H1 (cell line): ENCODE data around the gene MOB4. TPM values are rescaled to one million over a fixed set of nuclear protein-coding genes. Genes with fewer than 3 reads are reported as not detected.

ENCODE experiments used
- CTCF ChIA-PET: fragments of 300-600 bp; sonication (Branson Sonifier 250); formaldehyde crosslinking; loops from one replicate; lab custom pipeline; 2021; ENCODE audit not compliant: partially characterized antibody; lab: Charles Lee
- POLR2A ChIA-PET: fragments of 300-600 bp; sonication (Branson Sonifier 250); formaldehyde crosslinking; loops from one replicate; lab custom pipeline; 2021; ENCODE audit warnings: inconsistent platforms; ENCODE audit not compliant: partially characterized antibody; lab: Charles Lee
- DNase-seq, 2 experiments: peaks; one replicate each; pipeline versions ENCODE4 v3.0.0 to v3.0.0-alpha.2; 2010 to 2022; ENCODE audit warnings: low spot score in 2 of 2, low read depth in 1 of 2, mixed read lengths in 1 of 2
- FAIRE-seq: peaks from 2 replicates; lab custom pipeline; 2011; peaks lifted over from hg19 to GRCh38; lab: Jason Lieb, UNC
- H2AFZ ChIP-seq: 2 replicates; pipeline ENCODE4 v1.8.1; 2012; ENCODE audit warnings: low read length, inconsistent platforms
- H2AK5ac ChIP-seq: 2 replicates; pipeline ENCODE4 v1.6.1; 2013; ENCODE audit warnings: low read depth, low read length
- H2BK120ac ChIP-seq: replicated peaks from 2 replicates; pipeline ENCODE3; 2013; ENCODE audit warnings: low read depth, low read length, inconsistent platforms
- H2BK12ac ChIP-seq: 2 replicates; pipeline ENCODE4 v1.6.1; 2013; ENCODE audit warnings: low read depth, low read length
- H2BK15ac ChIP-seq: 2 replicates; pipeline ENCODE4 v1.6.1; 2013; ENCODE audit warnings: low read length
- H2BK20ac ChIP-seq: 2 replicates; pipeline ENCODE4 v1.6.1; 2013; ENCODE audit warnings: low read length
- H2BK5ac ChIP-seq: 2 replicates; pipeline ENCODE4 v1.6.1; 2013; ENCODE audit warnings: low read depth, low read length
- H3K14ac ChIP-seq: 2 replicates; pipeline ENCODE4 v1.6.1; 2013; ENCODE audit warnings: inconsistent platforms; ENCODE audit not compliant: insufficient read length
- H3K18ac ChIP-seq: 2 replicates; pipeline ENCODE4 v1.6.1; 2013; ENCODE audit warnings: low read length; ENCODE audit errors: extremely low read depth
- H3K23ac ChIP-seq: 2 replicates; pipeline ENCODE4 v1.6.1; 2013; ENCODE audit warnings: inconsistent platforms; ENCODE audit not compliant: insufficient read length
- H3K23me2 ChIP-seq: 2 replicates; pipeline ENCODE4 v1.6.1; 2013; ENCODE audit warnings: low read depth, low read length
- H3K27ac ChIP-seq: 2 replicates; pipeline ENCODE4 v1.6.1; 2011; ENCODE audit warnings: low read depth, low read length, inconsistent platforms
- H3K27me3 ChIP-seq, 4 experiments: replicated peaks in 1 of 4; 1 replicate in 1 of 4; 2 replicates in 3 of 4; pipeline versions ENCODE4 v1.6.1 to v1.8.1; 2011 to 2013; ENCODE audit warnings: low read length in 3 of 4, mild to moderate bottlenecking in 3 of 4, inconsistent platforms in 2 of 4, mixed read lengths in 2 of 4, moderate library complexity in 1 of 4; ENCODE audit not compliant: control insufficient read depth in 3 of 4, insufficient read depth in 3 of 4; ENCODE audit errors: extremely low read depth in 1 of 4
- H3K36me3 ChIP-seq, 4 experiments: 2 replicates each; pipeline versions ENCODE4 v1.6.1 to v1.8.1; 2011 to 2013; ENCODE audit warnings: mild to moderate bottlenecking in 4 of 4, low read length in 3 of 4, moderate library complexity in 2 of 4, control low read depth in 1 of 4, inconsistent platforms in 1 of 4; ENCODE audit not compliant: insufficient read depth in 4 of 4, control insufficient read depth in 2 of 4
- H3K4ac ChIP-seq: replicated peaks from 2 replicates; pipeline ENCODE3; 2013; ENCODE audit warnings: low read length, low read depth, mixed read lengths, inconsistent platforms; ENCODE audit not compliant: insufficient read length
- H3K4me1 ChIP-seq, 4 experiments: replicated peaks in 1 of 4; 1 replicate in 1 of 4; 2 replicates in 3 of 4; pipeline versions ENCODE4 v1.6.1 to v1.8.1; 2011 to 2013; ENCODE audit warnings: low read length in 3 of 4, inconsistent platforms in 2 of 4, mixed read lengths in 1 of 4; ENCODE audit not compliant: insufficient read depth in 4 of 4, control insufficient read depth in 3 of 4
- H3K4me2 ChIP-seq, 2 experiments: 2 replicates each; pipeline versions ENCODE4 v1.6.1 to v1.8.1; 2011 to 2013; ENCODE audit warnings: low read depth in 2 of 2, low read length in 2 of 2, control low read depth in 1 of 2, inconsistent platforms in 1 of 2, mild to moderate bottlenecking in 1 of 2; ENCODE audit not compliant: insufficient read depth in 1 of 2
- H3K4me3 ChIP-seq, 4 experiments: fragments of 200-600, 300-600 bp in 1 of 4; sonication (generic), shearing (Covaris generic), sonication (Bioruptor Twin) in 1 of 4; 2 replicates each; pipeline versions ENCODE4 v1.5.1 to v1.8.1; 2011 to 2016; ENCODE audit warnings: low read length in 4 of 4, low read depth in 3 of 4, control low read depth in 2 of 4, inconsistent platforms in 2 of 4, mild to moderate bottlenecking in 2 of 4, mixed read lengths in 1 of 4, moderate library complexity in 1 of 4; ENCODE audit not compliant: insufficient read depth in 2 of 4; ENCODE audit errors: extremely low read depth in 1 of 4
- H3K56ac ChIP-seq: replicated peaks from 2 replicates; pipeline ENCODE3; 2013; ENCODE audit warnings: low read depth, mild to moderate bottlenecking, mixed read lengths, low read length, inconsistent platforms; ENCODE audit not compliant: insufficient read length
- H3K79me1 ChIP-seq: 2 replicates; pipeline ENCODE4 v1.6.1; 2013; ENCODE audit warnings: low read depth, low read length, control low read depth
- H3K79me2 ChIP-seq, 2 experiments: 2 replicates each; pipeline versions ENCODE4 v1.6.1 to v1.8.1; 2012 to 2013; ENCODE audit warnings: low read length in 2 of 2, mild to moderate bottlenecking in 2 of 2, inconsistent platforms in 1 of 2; ENCODE audit not compliant: insufficient read depth in 2 of 2, control insufficient read depth in 1 of 2
- H3K9ac ChIP-seq, 4 experiments: replicated peaks in 1 of 4; 1 replicate in 1 of 4; 2 replicates in 3 of 4; pipeline versions ENCODE4 v1.6.1 to v1.8.1; 2011 to 2013; ENCODE audit warnings: low read depth in 3 of 4, low read length in 3 of 4, control low read depth in 2 of 4, mild to moderate bottlenecking in 2 of 4, moderate library complexity in 2 of 4, inconsistent platforms in 1 of 4; ENCODE audit errors: extremely low read depth in 1 of 4
- H3K9me3 ChIP-seq, 2 experiments: 2 replicates each; pipeline versions ENCODE4 v1.6.1 to v1.8.1; 2012 to 2013; ENCODE audit warnings: mild to moderate bottlenecking in 2 of 2, moderate library complexity in 2 of 2, control low read depth in 1 of 2, inconsistent platforms in 1 of 2, low read depth in 1 of 2, low read length in 1 of 2, mixed read lengths in 1 of 2; ENCODE audit not compliant: insufficient read depth in 2 of 2
- H4K20me1 ChIP-seq, 2 experiments: replicated peaks in 1 of 2; 2 replicates each; pipeline versions ENCODE3 to v1.8.1; 2011 to 2013; ENCODE audit warnings: inconsistent platforms in 2 of 2, low read length in 2 of 2, mild to moderate bottlenecking in 1 of 2; ENCODE audit not compliant: insufficient read depth in 2 of 2, control insufficient read depth in 1 of 2
- H4K5ac ChIP-seq: 2 replicates; pipeline ENCODE4 v1.6.1; 2013; ENCODE audit warnings: low read length, low read depth, mixed read lengths, inconsistent platforms; ENCODE audit not compliant: insufficient read length
- H4K8ac ChIP-seq: 2 replicates; pipeline ENCODE4 v1.8.0; 2013; ENCODE audit warnings: mild to moderate bottlenecking, moderate library complexity, low read length, inconsistent platforms; ENCODE audit not compliant: insufficient read depth; ENCODE audit errors: extremely low read depth
- H4K91ac ChIP-seq: replicated peaks from 2 replicates; pipeline ENCODE3; 2013; ENCODE audit warnings: low read length, mixed read lengths, inconsistent platforms; ENCODE audit not compliant: insufficient read length
- SP4 ChIP-seq: IDR thresholded peaks from 2 replicates; pipeline ENCODE4 v1.6.1; 2012; ENCODE audit warnings: low read length, inconsistent platforms
- SRF ChIP-seq: IDR thresholded peaks from 2 replicates; pipeline ENCODE4 v1.6.1; 2011; ENCODE audit warnings: mild to moderate bottlenecking, low read depth, low read length, moderate library complexity
- WGBS, 2 experiments: shearing (Covaris generic) in 1 of 2; methylation state at CpG; one replicate each; pipeline versions ENCODE4 v1.1.6 to v1.1.7; 2013 to 2015; ENCODE audit warnings: low lambda C conversion rate in 2 of 2, mixed read lengths in 2 of 2, inconsistent platforms in 1 of 2, low coverage in 1 of 2, missing lambda C conversion rate in 1 of 2; ENCODE audit not compliant: insufficient replicate concordance in 2 of 2, insufficient coverage in 1 of 2, insufficient read length in 1 of 2; ENCODE audit errors: extremely low coverage in 1 of 2, missing lambda C conversion rate in 1 of 2; 5-methylcytosine and 5-hydroxymethylcytosine counted together
- polyA plus RNA-seq, 7 experiments: library from polyadenylated mRNA; depleted of rRNA in 3 of 7; stranded (reverse) in 5 of 7; unstranded in 2 of 7; fragments of >200 nt in 5 of 7; fragments of 200-250 nt in 2 of 7; gene quantifications; 1 replicate in 5 of 7; 2 replicates in 1 of 7; 4 replicates in 1 of 7; pipeline versions ENCODE4 v1.2.1 to v1.2.3, GENCODE V29; 2011 to 2013; ENCODE audit warnings: missing spikeins in 2 of 7, mixed read lengths in 2 of 7
- total RNA-seq: library from RNA; stranded (reverse); fragmentation: NEBNext Ultra II Directional; extraction: Animal tissue kit (Norgen Biotek cat#: 25700); gene quantifications from 2 replicates; pipeline ENCODE4 v1.2.1, GENCODE V29; 2021
- TF ChIP-seq, protein P1 (sequence below): IDR thresholded peaks from 2 replicates; pipeline ENCODE4 v1.6.1; 2011; ENCODE audit warnings: low read length, improper control_type of control experiment

MOB4 gene
- total and polyA plus RNA-seq, 2 of the 8 experiments (the other 6 are each of a cell fraction or from before 2014, with no cell fraction given): 51.5 to 54.2 TPM

DNA sequence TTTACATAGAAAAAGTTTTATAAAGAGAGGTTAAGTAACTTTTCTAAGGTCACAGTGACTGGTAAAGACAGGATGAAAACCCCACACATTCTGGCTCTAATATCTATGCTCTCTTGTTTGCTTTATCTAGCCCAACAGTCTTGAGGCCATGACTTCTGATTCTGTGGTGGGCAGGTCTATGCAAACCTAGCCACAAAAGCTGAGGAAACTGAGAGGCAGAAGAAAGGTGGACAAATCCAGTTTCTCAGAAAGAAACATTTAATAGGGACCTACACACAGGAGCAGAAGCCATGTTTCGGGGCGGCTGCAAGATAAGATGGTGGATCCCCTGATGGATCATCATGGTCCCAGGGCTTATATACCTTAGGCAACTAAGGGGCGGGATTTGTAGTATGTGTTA, 38.1 kb upstream of the MOB4 start:
- no peaks in the 10 kb centered on the region for H3K79me1 ChIP-seq
- no peaks in the 10 kb centered on the region for H3K79me2 ChIP-seq
- H2BK120ac ChIP-seq: no peak overlapping the region
- no peaks in the 10 kb centered on the region for H3K23me2 ChIP-seq
- no peak overlapping the region for H2BK15ac ChIP-seq
- no peak overlapping the region for H3K4me2 ChIP-seq
- no peak overlapping the region for H3K27ac ChIP-seq
- no peaks in the 10 kb centered on the region for H3K9me3 ChIP-seq
- no peak overlapping the region for H2AK5ac ChIP-seq
- no peak overlapping the region for H3K4me3 ChIP-seq
- 94% methylated on average over 3 of the region's 3 CpGs; no CpG with 5 or more reads in 1 of the 2 experiments for WGBS, 2 experiments
- CTCF ChIA-PET: interaction anchor here (1.6 kb wide), 1 partner anchor 20 kb away, joined by 3 read pairs; no protein-coding TSS in a partner anchor
- no peak overlapping the region for H2AFZ ChIP-seq
- DNase-seq: no peak
- no peak overlapping the region for H3K56ac ChIP-seq
- no peak overlapping the region for H3K9ac ChIP-seq
- no peaks in the 10 kb centered on the region for H4K20me1 ChIP-seq
- no peak overlapping the region for H3K18ac ChIP-seq
- H2BK20ac ChIP-seq: no peak overlapping the region
- no peak overlapping the region for H4K5ac ChIP-seq
- no peak overlapping the region for H2BK12ac ChIP-seq
- no peak overlapping the region; the same call in 1 of the 2 replicates for H4K8ac ChIP-seq
- no peak overlapping the region for H3K14ac ChIP-seq
- no peak overlapping the region for H3K23ac ChIP-seq
- no peaks in the 10 kb centered on the region for H3K4me1 ChIP-seq
- POLR2A ChIA-PET: interaction anchor here (1.1 to 6.3 kb wide), 4 partner anchors 9 to 21 kb away, joined by 3 to 37 read pairs (median 4); partner anchors contain the start of genes HSPD1 and HSPE1
- H3K36me3 ChIP-seq: peaks cover 0 to 17% (median 6%) of the 10 kb centered on the region in 4 experiments; a peak in 5 of 8 replicates
- no peak overlapping the region for H2BK5ac ChIP-seq
- no peak overlapping the region for H3K4ac ChIP-seq
- TF ChIP-seq, protein P1, sequence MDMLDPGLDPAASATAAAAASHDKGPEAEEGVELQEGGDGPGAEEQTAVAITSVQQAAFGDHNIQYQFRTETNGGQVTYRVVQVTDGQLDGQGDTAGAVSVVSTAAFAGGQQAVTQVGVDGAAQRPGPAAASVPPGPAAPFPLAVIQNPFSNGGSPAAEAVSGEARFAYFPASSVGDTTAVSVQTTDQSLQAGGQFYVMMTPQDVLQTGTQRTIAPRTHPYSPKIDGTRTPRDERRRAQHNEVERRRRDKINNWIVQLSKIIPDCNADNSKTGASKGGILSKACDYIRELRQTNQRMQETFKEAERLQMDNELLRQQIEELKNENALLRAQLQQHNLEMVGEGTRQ: no peak
- TF ChIP-seq SP4 (no peak), SRF (no peak)
- FAIRE-seq: no peak
- no peak overlapping the region for H4K91ac ChIP-seq
- H3K27me3 ChIP-seq: no peaks in the 10 kb centered on the region
